H1 (cell line): Measurements from ENCODE around the gene CENPP. TPM values are rescaled to one million over a fixed set of nuclear protein-coding genes. Genes with fewer than 3 reads are reported as not detected.

Experiments
- CTCF ChIA-PET: fragments of 300-600 bp; sonication (Branson Sonifier 250); formaldehyde crosslinking; loops from one replicate; lab custom pipeline; 2021; ENCODE audit not compliant: partially characterized antibody; lab: Charles Lee
- POLR2A ChIA-PET: fragments of 300-600 bp; sonication (Branson Sonifier 250); formaldehyde crosslinking; loops from one replicate; lab custom pipeline; 2021; ENCODE audit warnings: inconsistent platforms; ENCODE audit not compliant: partially characterized antibody; lab: Charles Lee
- DNase-seq, 2 experiments: peaks; one replicate each; pipeline versions ENCODE4 v3.0.0 to v3.0.0-alpha.2; 2010 to 2022; ENCODE audit warnings: low spot score in 2 of 2, low read depth in 1 of 2, mixed read lengths in 1 of 2
- FAIRE-seq: peaks from 2 replicates; lab custom pipeline; 2011; peaks lifted over from hg19 to GRCh38; lab: Jason Lieb, UNC
- H2AFZ ChIP-seq: 2 replicates; pipeline ENCODE4 v1.8.1; 2012; ENCODE audit warnings: low read length, inconsistent platforms
- H2AK5ac ChIP-seq: 2 replicates; pipeline ENCODE4 v1.6.1; 2013; ENCODE audit warnings: low read depth, low read length
- H2BK120ac ChIP-seq: replicated peaks from 2 replicates; pipeline ENCODE3; 2013; ENCODE audit warnings: low read depth, low read length, inconsistent platforms
- H2BK12ac ChIP-seq: 2 replicates; pipeline ENCODE4 v1.6.1; 2013; ENCODE audit warnings: low read depth, low read length
- H2BK15ac ChIP-seq: 2 replicates; pipeline ENCODE4 v1.6.1; 2013; ENCODE audit warnings: low read length
- H2BK20ac ChIP-seq: 2 replicates; pipeline ENCODE4 v1.6.1; 2013; ENCODE audit warnings: low read length
- H2BK5ac ChIP-seq: 2 replicates; pipeline ENCODE4 v1.6.1; 2013; ENCODE audit warnings: low read depth, low read length
- H3K14ac ChIP-seq: 2 replicates; pipeline ENCODE4 v1.6.1; 2013; ENCODE audit warnings: inconsistent platforms; ENCODE audit not compliant: insufficient read length
- H3K18ac ChIP-seq: 2 replicates; pipeline ENCODE4 v1.6.1; 2013; ENCODE audit warnings: low read length; ENCODE audit errors: extremely low read depth
- H3K23ac ChIP-seq: 2 replicates; pipeline ENCODE4 v1.6.1; 2013; ENCODE audit warnings: inconsistent platforms; ENCODE audit not compliant: insufficient read length
- H3K23me2 ChIP-seq: 2 replicates; pipeline ENCODE4 v1.6.1; 2013; ENCODE audit warnings: low read depth, low read length
- H3K27ac ChIP-seq: 2 replicates; pipeline ENCODE4 v1.6.1; 2011; ENCODE audit warnings: low read depth, low read length, inconsistent platforms
- H3K27me3 ChIP-seq, 4 experiments: replicated peaks in 1 of 4; 1 replicate in 1 of 4; 2 replicates in 3 of 4; pipeline versions ENCODE4 v1.6.1 to v1.8.1; 2011 to 2013; ENCODE audit warnings: low read length in 3 of 4, mild to moderate bottlenecking in 3 of 4, inconsistent platforms in 2 of 4, mixed read lengths in 2 of 4, moderate library complexity in 1 of 4; ENCODE audit not compliant: control insufficient read depth in 3 of 4, insufficient read depth in 3 of 4; ENCODE audit errors: extremely low read depth in 1 of 4
- H3K36me3 ChIP-seq, 4 experiments: 2 replicates each; pipeline versions ENCODE4 v1.6.1 to v1.8.1; 2011 to 2013; ENCODE audit warnings: mild to moderate bottlenecking in 4 of 4, low read length in 3 of 4, moderate library complexity in 2 of 4, control low read depth in 1 of 4, inconsistent platforms in 1 of 4; ENCODE audit not compliant: insufficient read depth in 4 of 4, control insufficient read depth in 2 of 4
- H3K4ac ChIP-seq: replicated peaks from 2 replicates; pipeline ENCODE3; 2013; ENCODE audit warnings: low read length, low read depth, mixed read lengths, inconsistent platforms; ENCODE audit not compliant: insufficient read length
- H3K4me1 ChIP-seq, 4 experiments: replicated peaks in 1 of 4; 1 replicate in 1 of 4; 2 replicates in 3 of 4; pipeline versions ENCODE4 v1.6.1 to v1.8.1; 2011 to 2013; ENCODE audit warnings: low read length in 3 of 4, inconsistent platforms in 2 of 4, mixed read lengths in 1 of 4; ENCODE audit not compliant: insufficient read depth in 4 of 4, control insufficient read depth in 3 of 4
- H3K4me2 ChIP-seq, 2 experiments: 2 replicates each; pipeline versions ENCODE4 v1.6.1 to v1.8.1; 2011 to 2013; ENCODE audit warnings: low read depth in 2 of 2, low read length in 2 of 2, control low read depth in 1 of 2, inconsistent platforms in 1 of 2, mild to moderate bottlenecking in 1 of 2; ENCODE audit not compliant: insufficient read depth in 1 of 2
- H3K4me3 ChIP-seq, 4 experiments: fragments of 200-600, 300-600 bp in 1 of 4; sonication (generic), shearing (Covaris generic), sonication (Bioruptor Twin) in 1 of 4; 2 replicates each; pipeline versions ENCODE4 v1.5.1 to v1.8.1; 2011 to 2016; ENCODE audit warnings: low read length in 4 of 4, low read depth in 3 of 4, control low read depth in 2 of 4, inconsistent platforms in 2 of 4, mild to moderate bottlenecking in 2 of 4, mixed read lengths in 1 of 4, moderate library complexity in 1 of 4; ENCODE audit not compliant: insufficient read depth in 2 of 4; ENCODE audit errors: extremely low read depth in 1 of 4
- H3K56ac ChIP-seq: replicated peaks from 2 replicates; pipeline ENCODE3; 2013; ENCODE audit warnings: low read depth, mild to moderate bottlenecking, mixed read lengths, low read length, inconsistent platforms; ENCODE audit not compliant: insufficient read length
- H3K79me1 ChIP-seq: 2 replicates; pipeline ENCODE4 v1.6.1; 2013; ENCODE audit warnings: low read depth, low read length, control low read depth
- H3K79me2 ChIP-seq, 2 experiments: 2 replicates each; pipeline versions ENCODE4 v1.6.1 to v1.8.1; 2012 to 2013; ENCODE audit warnings: low read length in 2 of 2, mild to moderate bottlenecking in 2 of 2, inconsistent platforms in 1 of 2; ENCODE audit not compliant: insufficient read depth in 2 of 2, control insufficient read depth in 1 of 2
- H3K9ac ChIP-seq, 4 experiments: replicated peaks in 1 of 4; 1 replicate in 1 of 4; 2 replicates in 3 of 4; pipeline versions ENCODE4 v1.6.1 to v1.8.1; 2011 to 2013; ENCODE audit warnings: low read depth in 3 of 4, low read length in 3 of 4, control low read depth in 2 of 4, mild to moderate bottlenecking in 2 of 4, moderate library complexity in 2 of 4, inconsistent platforms in 1 of 4; ENCODE audit errors: extremely low read depth in 1 of 4
- H3K9me3 ChIP-seq, 2 experiments: 2 replicates each; pipeline versions ENCODE4 v1.6.1 to v1.8.1; 2012 to 2013; ENCODE audit warnings: mild to moderate bottlenecking in 2 of 2, moderate library complexity in 2 of 2, control low read depth in 1 of 2, inconsistent platforms in 1 of 2, low read depth in 1 of 2, low read length in 1 of 2, mixed read lengths in 1 of 2; ENCODE audit not compliant: insufficient read depth in 2 of 2
- H4K20me1 ChIP-seq, 2 experiments: replicated peaks in 1 of 2; 2 replicates each; pipeline versions ENCODE3 to v1.8.1; 2011 to 2013; ENCODE audit warnings: inconsistent platforms in 2 of 2, low read length in 2 of 2, mild to moderate bottlenecking in 1 of 2; ENCODE audit not compliant: insufficient read depth in 2 of 2, control insufficient read depth in 1 of 2
- H4K5ac ChIP-seq: 2 replicates; pipeline ENCODE4 v1.6.1; 2013; ENCODE audit warnings: low read length, low read depth, mixed read lengths, inconsistent platforms; ENCODE audit not compliant: insufficient read length
- H4K8ac ChIP-seq: 2 replicates; pipeline ENCODE4 v1.8.0; 2013; ENCODE audit warnings: mild to moderate bottlenecking, moderate library complexity, low read length, inconsistent platforms; ENCODE audit not compliant: insufficient read depth; ENCODE audit errors: extremely low read depth
- H4K91ac ChIP-seq: replicated peaks from 2 replicates; pipeline ENCODE3; 2013; ENCODE audit warnings: low read length, mixed read lengths, inconsistent platforms; ENCODE audit not compliant: insufficient read length
- FOSL1 ChIP-seq: IDR thresholded peaks from 2 replicates; pipeline ENCODE4 v1.6.1; 2011; ENCODE audit warnings: mild to moderate bottlenecking, low read depth, low read length, moderate library complexity; ENCODE audit not compliant: insufficient read depth
- POLR2AphosphoS5 ChIP-seq: IDR thresholded peaks from 2 replicates; pipeline ENCODE4 v1.6.1; 2011; ENCODE audit warnings: low read depth, low read length
- RAD21 ChIP-seq, 2 experiments: IDR thresholded peaks in 1 of 2; conservative IDR thresholded peaks in 1 of 2; 2 replicates each; pipeline ENCODE4 v1.6.1; 2011; ENCODE audit warnings: low read depth in 2 of 2, low read length in 2 of 2, improper control_type of control experiment in 1 of 2, inconsistent platforms in 1 of 2, mild to moderate bottlenecking in 1 of 2, moderate library complexity in 1 of 2
- WGBS, 2 experiments: shearing (Covaris generic) in 1 of 2; methylation state at CpG; one replicate each; pipeline versions ENCODE4 v1.1.6 to v1.1.7; 2013 to 2015; ENCODE audit warnings: low lambda C conversion rate in 2 of 2, mixed read lengths in 2 of 2, inconsistent platforms in 1 of 2, low coverage in 1 of 2, missing lambda C conversion rate in 1 of 2; ENCODE audit not compliant: insufficient replicate concordance in 2 of 2, insufficient coverage in 1 of 2, insufficient read length in 1 of 2; ENCODE audit errors: extremely low coverage in 1 of 2, missing lambda C conversion rate in 1 of 2; 5-methylcytosine and 5-hydroxymethylcytosine counted together
- polyA plus RNA-seq, 7 experiments: library from polyadenylated mRNA; depleted of rRNA in 3 of 7; stranded (reverse) in 5 of 7; unstranded in 2 of 7; fragments of >200 nt in 5 of 7; fragments of 200-250 nt in 2 of 7; gene quantifications; 1 replicate in 5 of 7; 2 replicates in 1 of 7; 4 replicates in 1 of 7; pipeline versions ENCODE4 v1.2.1 to v1.2.3, GENCODE V29; 2011 to 2013; ENCODE audit warnings: missing spikeins in 2 of 7, mixed read lengths in 2 of 7
- total RNA-seq: library from RNA; stranded (reverse); fragmentation: NEBNext Ultra II Directional; extraction: Animal tissue kit (Norgen Biotek cat#: 25700); gene quantifications from 2 replicates; pipeline ENCODE4 v1.2.1, GENCODE V29; 2021

CENPP gene
- total and polyA plus RNA-seq, 2 of the 8 experiments (the other 6 are each of a cell fraction or from before 2014, with no cell fraction given), result 2.7 to 10.8 TPM

GRCh38 chr9:92499701-92500100, 173.9 kb downstream of the CENPP start:
- Histone ChIP-seq H3K36me3 (no peaks in the 10 kb centered on the region), H2BK120ac (no peak overlapping the region), H2BK20ac (no peak overlapping the region), H4K5ac (no peak overlapping the region), H4K8ac (no peak overlapping the region), H2AK5ac (no peak overlapping the region), H3K27ac (no peak overlapping the region), H2AFZ (no peak overlapping the region), H3K27me3 (no peaks in the 10 kb centered on the region), H2BK5ac (no peak overlapping the region), H3K14ac (no peak overlapping the region), H3K79me1 (no peaks in the 10 kb centered on the region), H3K79me2 (no peaks in the 10 kb centered on the region), H3K56ac (no peak overlapping the region), H2BK12ac (no peak overlapping the region), H3K4ac (no peak overlapping the region), H3K23ac (no peak overlapping the region), H3K23me2 (no peaks in the 10 kb centered on the region), H2BK15ac (no peak overlapping the region), H3K4me1 (peaks cover 0 to 3% (median 2%) of the 10 kb centered on the region in 4 experiments; a peak in 4 of 7 replicates), H4K20me1 (no peaks in the 10 kb centered on the region), H3K18ac (no peak overlapping the region), H3K4me3 (no peak overlapping the region), H3K9ac (no peak overlapping the region), H4K91ac (no peak overlapping the region), H3K4me2 (no peak overlapping the region), H3K9me3 (no peaks in the 10 kb centered on the region)
- CTCF ChIA-PET, result interaction anchor here (0.7 to 1.2 kb wide), 3 partner anchors 10 to 20 kb away, joined by 3 to 4 read pairs (median 3); no protein-coding TSS in a partner anchor
- POLR2A ChIA-PET, result no interaction called here
- no peak for FAIRE-seq
- TF ChIP-seq POLR2AphosphoS5, result no peak
- TF ChIP-seq RAD21 (IDR thresholded peaks at IDR 0.05 in 1 of 2, conservative IDR thresholded peaks at IDR 0.05 in 1 of 2; ENCODE audit: low read depth in 2 of 2, low read length in 2 of 2), result no peak
- no peak for TF ChIP-seq FOSL1
- 79% methylated on average over 2 of the region's 2 CpGs; no CpG with 5 or more reads in 1 of the 2 experiments for WGBS, 2 experiments
- DNase-seq, result no peak
